NCI-H226 (cell line): Measurements from ENCODE around the gene SASS6.

Source experiments
- DNase-seq: peaks from one replicate; pipeline ENCODE4 v3.0.0-alpha.2; 2015

Gene SASS6, protein sequence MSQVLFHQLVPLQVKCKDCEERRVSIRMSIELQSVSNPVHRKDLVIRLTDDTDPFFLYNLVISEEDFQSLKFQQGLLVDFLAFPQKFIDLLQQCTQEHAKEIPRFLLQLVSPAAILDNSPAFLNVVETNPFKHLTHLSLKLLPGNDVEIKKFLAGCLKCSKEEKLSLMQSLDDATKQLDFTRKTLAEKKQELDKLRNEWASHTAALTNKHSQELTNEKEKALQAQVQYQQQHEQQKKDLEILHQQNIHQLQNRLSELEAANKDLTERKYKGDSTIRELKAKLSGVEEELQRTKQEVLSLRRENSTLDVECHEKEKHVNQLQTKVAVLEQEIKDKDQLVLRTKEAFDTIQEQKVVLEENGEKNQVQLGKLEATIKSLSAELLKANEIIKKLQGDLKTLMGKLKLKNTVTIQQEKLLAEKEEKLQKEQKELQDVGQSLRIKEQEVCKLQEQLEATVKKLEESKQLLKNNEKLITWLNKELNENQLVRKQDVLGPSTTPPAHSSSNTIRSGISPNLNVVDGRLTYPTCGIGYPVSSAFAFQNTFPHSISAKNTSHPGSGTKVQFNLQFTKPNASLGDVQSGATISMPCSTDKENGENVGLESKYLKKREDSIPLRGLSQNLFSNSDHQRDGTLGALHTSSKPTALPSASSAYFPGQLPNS

DNA sequence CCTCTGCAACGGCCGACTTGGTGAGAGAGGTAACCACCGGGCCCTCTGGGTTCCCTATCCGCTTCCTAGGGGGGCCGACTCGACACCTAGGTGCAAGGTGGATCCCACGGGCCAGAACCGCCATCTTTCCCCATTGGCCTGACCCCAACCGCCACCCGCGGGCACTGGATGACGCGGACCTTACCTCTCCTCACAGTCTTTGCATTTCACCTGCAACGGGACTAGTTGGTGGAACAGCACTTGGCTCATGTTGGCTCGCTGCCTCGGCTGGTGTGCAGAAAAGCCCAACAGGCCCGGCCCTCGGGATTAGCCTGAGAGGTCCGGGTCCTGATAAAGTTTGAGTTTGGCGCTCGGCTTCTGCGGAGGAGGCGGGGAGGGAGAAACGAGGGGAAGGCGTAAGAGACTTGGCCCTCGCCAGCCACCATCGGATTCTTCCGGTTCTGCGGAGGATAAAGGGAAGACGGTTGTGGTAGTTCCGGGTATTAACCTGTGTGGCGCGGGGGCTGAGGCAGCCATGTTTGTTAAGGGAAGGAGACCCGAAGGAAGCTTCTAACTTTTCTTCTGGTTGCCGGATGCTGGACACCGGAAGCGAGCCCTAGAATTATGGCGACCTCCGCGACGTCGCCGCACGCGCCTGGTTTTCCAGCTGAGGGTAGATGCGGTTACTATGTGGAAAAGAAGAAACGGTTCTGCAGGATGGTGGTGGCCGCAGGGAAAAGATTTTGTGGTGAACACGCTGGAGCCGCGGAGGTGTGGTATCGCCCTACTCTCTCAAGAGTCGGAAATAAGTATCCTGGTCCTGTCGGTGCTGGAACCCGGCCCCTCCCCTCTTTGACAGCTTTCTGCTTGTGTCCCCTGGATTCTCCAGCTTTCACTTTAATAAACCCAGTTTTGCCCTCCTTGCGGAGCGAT, at the start of gene SASS6, which contains the start of gene TRMT13:
Gene SASS6 (minus strand): TSS at position 365 of the 912 bp plus-strand sequence. CDS start 116 bp downstream, at position 249.
Gene TRMT13 (plus strand): TSS at position 598 of the 912 bp plus-strand sequence. CDS start 6 bp downstream, at position 604.
- peak; percentile 97 for DNase-seq

DNA sequence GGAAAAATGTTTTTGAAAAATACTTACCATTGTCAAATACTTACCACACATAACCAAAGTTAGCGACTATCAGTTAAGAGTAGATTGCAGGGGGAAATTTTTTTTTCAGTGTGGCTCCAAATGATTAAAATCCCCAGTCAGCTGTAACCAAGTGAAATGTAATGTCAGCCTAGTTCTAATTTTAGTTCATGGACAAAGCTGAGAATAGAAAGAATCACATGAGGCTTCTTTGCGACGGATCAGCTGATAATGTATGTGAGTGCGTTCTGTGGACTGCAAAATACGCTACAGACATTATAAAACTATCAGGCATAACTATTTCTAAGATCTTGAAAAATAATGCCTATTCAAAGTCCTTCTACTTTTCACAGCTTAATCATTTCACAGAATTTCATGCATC, 45.4 kb upstream of the SASS6 start, which contains the start of gene LRRC39:
Gene LRRC39 (minus strand): TSS at position 166 of the 400 bp plus-strand sequence. CDS start 9,740 bp downstream, outside the sequence.
- no peak for DNase-seq

DNA sequence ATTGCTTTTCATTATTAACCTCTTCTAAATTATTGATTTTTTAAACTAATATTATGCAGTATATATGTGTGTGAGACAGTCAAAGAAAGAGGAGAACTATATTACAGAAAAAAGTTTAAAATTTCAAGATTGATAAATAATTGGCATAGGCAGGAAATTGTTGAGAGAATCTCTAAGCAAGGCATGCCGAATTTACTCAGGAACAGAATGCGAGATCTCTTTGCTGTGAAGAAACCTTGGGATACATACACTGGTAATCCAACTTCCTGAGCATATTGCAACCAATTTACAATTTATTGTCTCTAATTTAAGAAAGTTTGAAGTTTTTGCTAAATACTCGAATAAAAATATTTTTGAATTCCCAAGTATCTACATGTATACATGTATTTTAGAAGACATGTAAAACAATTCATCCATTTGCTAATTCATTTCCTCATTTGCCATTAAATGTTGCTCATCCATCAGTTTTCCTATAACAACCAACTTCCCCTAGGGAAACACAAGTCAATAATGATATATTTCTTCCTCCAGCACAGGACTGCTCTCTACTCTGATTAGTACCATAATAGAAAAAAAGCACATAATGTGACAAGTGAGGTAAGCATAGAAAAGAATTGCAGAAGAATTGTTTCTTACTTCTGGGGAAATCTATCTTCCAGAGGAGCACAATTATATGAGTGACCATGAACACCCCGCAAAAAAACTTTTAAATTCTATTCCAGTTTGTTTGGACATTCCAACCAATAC, 44.7 kb upstream of the SASS6 start:
- no peak for DNase-seq

DNA sequence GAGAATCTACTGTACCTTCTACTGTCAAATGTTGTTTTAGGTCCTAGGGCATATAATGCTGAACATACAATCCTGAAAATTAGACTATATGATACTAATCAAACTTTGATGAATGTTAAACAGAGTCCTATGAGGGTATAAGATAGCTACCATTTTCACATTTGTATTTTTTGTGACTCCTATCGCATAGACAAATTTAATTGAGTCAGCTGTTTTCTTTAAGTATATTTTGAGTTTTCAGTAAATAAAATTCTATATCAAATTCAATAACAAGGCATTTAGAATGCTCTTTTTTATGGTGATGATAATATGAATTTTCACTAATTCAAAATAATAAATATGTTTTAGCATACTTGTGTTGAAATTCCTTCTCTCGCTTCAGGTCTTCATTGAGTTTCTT, 35.3 kb upstream of the SASS6 start:
- DNase-seq = no peak

DNA sequence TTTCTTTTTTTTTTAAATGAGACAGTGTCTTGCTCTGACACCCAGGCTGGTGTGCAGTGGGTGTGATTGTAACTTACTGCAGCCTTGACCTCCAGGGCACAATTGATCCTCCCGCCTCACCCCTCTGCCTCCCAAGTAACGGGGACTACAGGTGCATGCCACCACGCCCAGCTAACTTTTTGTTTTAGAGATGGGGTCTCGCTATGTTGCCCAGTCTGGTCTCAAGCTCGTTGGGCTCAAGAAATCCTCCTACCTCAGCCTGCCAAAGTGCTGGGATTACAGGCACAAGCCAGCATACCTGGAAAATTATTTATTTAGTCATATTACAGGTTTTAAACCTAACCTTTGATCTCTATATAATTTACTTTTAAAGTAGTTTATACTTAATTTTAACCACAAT, 32.0 kb upstream of the SASS6 start:
- no peak for DNase-seq

DNA sequence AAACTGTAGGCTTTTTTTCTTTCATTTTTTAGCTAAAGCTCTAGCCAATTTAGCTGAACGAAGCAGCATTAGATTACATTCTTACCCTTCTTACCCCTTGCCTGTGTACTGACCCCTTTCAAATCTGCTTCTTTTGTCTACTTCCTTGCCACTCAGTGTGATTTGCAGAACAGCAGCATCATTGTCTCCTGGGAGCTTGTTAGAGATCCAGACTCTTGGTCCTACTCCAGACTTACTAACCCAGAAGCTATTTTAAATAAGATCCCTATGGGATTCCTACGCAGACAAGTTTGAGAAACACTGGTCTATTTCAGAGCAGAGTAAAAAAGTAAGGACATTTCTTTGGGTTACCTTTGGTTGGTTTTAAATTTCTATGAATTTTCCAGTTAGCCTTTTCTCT, 31.5 kb upstream of the SASS6 start:
- no peak for DNase-seq

DNA sequence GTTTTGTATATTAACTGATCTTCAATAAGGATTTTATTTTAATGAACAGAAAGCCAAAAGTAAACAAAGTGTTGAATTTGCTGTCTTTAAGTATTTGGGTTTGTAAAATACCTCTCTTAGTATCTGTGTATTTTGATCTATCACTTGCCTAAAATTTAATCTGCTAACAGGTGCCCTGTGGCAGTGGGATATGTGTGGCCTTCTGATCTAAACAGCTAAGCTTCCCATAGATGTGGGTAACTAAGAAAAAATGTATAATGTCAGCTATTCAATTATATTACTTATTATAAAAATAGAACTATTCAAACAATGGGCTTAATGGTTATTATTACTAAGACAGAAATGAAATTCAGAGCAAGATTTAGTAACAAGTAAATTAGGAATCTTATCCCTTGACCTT, 30.2 kb upstream of the SASS6 start:
- no peak for DNase-seq

DNA sequence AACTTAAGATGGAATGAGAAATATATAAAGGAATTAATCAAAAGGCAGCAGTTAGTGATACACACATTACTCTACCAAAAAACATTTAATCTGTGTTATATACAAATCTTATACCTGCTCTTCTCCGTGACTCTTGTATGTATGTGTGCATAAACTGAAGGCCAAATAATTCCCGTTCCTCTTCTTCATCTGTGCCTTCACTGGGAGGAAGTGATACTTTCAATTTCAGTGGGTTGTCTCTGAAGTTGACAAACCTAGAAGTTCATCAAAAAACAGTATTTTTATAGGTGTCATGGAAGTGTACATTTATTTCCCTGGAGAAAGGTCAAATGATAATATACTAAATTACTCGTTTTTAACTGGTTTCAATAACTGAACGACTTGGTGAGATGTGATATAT, 19.5 kb upstream of the SASS6 start:
- no peak for DNase-seq

DNA sequence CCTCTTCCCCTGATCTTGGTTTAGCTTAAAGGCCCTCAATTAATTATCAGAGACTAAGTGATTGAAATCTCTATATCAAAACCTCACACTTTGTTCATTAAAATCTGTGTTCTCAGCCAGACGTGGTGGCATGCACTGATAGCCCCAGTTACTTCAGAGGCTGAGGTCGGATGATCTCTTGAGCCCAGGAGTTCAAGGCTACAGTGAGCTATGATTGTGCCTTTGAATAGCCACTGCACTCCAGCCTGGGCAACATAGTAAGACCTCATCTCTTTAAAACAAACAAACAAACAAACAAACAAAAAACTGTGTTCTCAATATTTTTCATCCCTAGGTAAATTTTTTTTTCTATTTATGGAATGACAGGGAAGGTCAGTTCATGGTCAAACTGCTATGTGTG, 18.9 kb upstream of the SASS6 start:
- DNase-seq = no peak

DNA sequence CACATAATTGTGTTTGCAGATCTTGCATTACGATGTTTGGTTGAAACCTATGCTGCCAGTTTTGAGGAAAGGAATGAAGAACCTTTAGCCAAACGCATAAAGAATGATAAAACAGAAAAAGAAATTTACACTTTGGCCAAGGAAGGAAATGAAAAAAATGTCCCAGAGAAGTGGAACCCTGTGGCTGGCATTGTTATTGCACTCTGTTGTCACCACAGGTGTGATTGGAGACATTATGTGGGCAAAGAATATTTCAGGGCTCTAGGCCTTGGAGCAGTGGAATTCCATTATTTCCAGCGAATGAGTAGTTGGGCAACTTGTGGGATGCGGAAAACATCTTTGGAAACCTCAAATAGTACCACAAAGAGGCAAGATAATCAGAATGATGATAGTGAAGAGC, 15.1 kb upstream of the SASS6 start:
- no peak for DNase-seq

DNA sequence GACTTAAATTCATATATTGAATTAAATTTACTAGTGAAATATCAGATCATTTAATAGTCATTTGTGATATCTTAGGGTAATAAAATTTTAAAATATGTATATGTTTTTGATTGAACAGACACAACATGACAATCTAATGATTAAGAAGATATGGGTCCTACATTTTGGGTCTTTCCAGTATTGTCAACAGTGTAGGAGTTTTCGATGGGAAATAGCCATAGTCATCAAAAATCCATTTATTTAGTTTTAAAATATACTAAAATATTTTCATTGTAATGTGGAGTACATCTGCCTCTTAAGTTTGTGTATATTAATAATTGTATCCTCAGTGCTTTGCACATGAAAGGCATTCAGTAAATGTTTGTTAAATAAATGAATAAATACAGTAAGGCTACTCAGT, 14.2 kb upstream of the SASS6 start:
- no peak for DNase-seq

DNA sequence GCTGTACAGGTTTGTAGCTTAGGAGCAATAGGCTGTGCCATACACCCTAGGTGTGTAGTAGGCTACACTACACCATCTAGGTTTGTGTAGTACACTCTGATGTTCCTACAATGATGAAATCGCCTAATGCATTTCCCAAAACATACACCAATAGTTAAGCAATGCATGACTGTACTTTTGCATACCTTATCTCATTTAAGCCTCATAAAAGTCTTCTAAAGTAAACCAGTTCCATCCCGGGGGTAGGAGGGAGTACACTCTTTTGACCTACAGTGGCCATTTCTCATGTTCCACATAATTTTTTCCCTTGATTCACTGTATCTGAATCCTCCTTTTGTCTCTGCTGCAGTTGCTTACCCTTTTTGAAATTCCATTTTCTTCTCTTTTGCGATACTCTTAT, 12.4 kb upstream of the SASS6 start:
- no peak for DNase-seq

DNA sequence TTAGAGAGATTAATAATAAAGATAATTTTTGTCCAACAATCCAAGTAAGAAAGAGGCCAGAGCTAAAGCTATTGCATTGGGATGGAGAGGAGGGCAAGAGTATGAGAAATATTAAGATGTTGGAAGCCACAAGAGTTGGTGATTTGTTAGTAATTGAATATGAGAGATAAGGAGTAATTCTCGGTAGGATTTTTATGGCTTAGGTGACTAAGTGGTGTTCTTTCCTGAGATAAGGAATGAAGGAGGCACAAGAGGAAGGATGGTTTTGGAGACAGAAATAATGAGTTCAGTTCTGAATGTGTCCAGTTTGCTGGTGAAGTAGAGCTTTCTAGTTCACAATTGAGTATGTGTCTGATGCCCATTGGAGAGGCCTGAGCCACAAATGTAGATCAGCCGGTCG, 9.6 kb upstream of the SASS6 start:
- DNase-seq = no peak

DNA sequence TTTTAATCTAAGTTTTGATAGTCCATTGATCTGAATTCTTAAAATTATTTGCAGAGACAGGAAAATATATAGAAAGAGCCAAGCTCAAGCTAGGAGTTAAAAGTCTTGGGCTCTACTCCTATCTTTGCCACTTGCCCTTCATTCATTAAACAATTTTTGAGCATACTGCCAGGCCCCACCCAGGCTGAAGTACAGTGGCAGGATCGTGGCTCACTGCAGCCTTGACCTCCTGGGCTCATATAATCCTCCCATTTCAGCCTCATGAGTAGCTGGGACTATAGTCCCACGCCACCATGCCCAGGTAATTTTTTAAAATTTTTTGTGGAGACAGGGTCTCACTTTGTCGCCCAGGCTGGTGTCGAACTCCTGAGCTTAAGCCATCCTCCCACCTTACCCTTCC, 8.5 kb upstream of the SASS6 start:
- no peak for DNase-seq

DNA sequence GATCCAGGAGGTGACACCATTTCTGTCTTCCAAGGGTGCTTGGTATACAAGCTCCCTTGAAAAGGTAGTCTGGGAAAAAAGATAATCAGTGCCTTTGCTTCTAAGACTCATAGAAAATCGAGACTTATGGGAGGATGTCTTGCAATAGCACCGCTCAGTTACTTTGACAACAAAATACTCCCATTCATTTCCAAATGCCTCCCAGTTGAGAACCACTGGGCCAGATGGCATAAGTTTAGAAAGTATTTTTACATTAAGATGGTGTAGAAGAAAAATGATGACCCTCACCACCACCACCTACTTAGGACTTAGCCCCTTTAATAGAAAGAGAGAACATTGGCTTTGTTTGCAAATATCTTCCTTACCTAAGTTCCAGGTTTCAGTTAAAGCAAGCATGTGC, 4.9 kb upstream of the SASS6 start:
- no peak for DNase-seq

DNA sequence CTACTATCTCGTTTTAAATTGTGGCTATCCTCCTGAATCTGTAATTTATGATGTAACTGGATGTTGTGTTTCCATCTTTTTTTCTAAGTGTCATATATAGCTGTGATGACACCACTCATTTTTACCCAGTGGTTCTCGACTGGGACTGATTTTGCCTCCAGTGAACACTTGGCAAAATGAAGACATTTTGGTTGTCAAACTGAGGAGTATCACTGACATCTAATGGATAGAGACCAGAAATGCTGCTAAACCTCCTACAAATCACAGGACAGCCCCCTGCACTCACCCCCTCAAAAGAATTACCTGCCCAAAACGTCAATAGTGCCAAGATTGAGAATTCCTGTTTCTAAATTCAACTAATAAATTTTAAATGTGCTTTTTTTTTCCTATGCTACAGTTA, 2.1 kb upstream of the SASS6 start:
- no peak for DNase-seq

DNA sequence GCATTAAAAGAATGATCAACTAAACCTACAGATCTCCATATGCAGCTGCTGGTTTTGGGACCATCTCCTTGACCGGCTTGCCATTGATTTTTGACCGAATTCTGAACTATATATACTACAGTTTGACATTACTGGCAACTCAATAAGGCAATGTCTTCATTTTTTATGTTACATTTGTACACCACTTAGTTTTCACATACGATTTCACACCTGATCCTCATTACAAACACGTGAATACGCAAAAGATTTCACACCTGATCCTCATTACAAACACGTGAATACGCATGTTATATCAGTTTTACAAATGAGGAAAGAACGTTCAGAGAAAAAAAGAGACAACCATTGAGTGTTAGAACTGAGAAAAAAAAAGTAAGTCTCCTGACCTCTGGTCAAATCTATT, 1.1 kb downstream of the SASS6 start:
- no peak for DNase-seq

DNA sequence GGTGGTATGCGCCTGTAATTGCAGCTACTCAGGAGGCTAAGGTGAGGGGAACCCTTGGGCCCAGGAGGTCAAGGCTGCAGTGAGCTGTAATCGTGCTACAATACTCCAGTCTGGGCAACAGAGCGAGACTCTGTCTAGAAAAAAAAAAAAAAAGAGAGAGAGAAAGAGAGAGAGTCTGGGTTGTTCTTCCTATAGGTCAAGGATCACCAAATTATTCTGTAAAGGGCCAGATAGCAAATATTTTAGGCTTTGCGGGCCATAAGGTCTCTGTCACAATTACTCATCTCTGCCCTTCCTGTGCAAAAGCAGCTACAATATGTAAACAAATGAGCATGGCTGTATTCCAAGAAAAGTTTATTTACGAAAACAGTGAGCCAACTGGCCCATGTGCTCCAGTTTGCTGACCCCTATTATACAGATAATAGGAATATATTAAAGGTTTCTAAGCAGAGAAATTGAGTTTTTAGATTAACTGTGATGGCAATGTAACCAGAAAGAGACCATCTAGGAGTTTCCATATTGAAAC, 2.1 kb downstream of the SASS6 start:
- no peak for DNase-seq

DNA sequence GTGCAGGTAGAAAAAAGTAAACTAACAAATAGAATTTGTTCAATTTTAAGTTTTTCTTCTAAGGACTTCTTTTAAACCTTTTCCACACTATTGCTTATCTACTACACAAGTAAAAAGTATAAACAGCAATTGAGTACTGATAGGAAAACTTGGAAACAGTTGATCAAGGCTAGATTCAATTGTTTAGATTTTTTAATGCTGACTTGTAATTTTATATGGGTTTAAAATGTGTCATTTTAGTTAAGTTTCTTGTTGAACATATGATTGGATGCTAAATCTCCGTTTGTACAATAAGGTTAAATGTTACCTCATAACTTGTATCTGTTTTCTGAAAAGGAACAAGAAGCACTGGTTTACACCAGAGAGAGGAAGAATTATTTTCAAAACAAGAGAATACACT, 5.5 kb downstream of the SASS6 start:
- no peak for DNase-seq

DNA sequence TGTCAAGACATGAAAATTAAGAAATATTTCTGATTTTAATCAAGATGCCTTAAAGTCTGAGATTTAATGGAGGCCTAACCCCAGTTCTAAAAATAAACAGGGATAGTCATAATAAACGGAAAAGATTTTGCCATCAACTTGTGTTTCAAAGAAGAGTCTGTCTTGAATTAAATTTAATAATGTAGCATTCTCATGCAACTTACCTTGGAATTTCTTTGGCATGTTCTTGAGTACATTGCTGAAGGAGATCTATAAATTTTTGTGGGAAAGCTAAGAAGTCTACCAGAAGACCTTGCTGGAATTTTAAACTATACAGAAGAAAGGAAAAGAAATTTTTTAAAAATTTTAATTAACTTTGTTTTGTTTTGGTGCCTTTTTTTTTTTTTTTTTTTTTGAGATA, 10.6 kb downstream of the SASS6 start:
- DNase-seq = no peak

DNA sequence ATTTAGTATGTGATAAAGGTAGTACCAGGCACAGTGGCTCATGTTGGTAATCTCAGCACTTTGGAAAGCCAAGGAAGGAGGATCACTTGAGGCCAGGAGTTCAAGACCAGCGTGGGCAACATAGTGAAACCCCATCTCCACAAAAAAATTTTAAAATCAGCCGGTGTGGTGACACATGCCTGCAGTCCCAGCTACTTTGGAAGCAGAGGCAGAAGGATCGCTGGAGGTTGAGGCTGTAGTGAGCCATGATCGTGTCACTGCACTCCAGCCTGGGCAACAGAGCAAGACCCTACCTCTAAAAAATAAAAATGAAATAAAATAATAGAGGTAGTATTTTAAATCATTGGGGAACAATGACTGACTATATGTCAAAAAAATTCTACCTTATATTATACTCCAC, 17.2 kb downstream of the SASS6 start:
- DNase-seq = no peak

DNA sequence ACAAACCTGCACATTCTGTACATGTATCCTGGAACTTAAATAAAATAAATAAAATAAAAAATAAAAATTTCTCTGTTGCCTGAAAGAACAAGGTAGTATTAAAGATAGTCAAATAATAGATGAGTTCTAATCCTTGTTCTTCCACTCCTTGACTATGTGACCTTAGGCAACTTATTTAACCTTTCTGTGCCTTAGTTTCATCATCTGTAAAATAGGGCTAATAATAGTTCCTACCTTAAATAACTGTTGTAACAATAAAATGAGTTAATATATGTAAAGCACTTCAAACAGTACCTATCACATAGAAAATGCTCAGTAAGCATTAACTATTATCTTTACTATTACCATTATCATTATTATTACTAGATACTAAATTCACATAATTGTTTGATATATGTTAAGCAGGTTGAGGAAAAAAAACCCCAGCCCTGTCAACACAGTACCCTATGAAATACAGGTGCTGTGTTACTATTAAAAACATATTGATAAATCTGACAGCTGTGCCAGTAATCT, 23.1 kb downstream of the SASS6 start:
- no peak for DNase-seq
